Hepatocyte (in vitro differentiated cells): ENCODE measurements around the gene C6orf89. TPM values are rescaled to one million over a fixed set of nuclear protein-coding genes. Genes with fewer than 3 reads are reported as not detected.

Experiments
- DNase-seq: peaks from one replicate; pipeline ENCODE4 v3.0.0-alpha.2; 2016; ENCODE audit warnings: low spot score
- H2AFZ ChIP-seq: fragments of 200-600 bp; sonication (generic); 2 replicates; pipeline ENCODE4 v1.6.0; 2016; ENCODE audit warnings: antibody characterized with exemption, mild to moderate bottlenecking
- H3K27ac ChIP-seq: fragments of 200-600 bp; sonication (generic); 2 replicates; pipeline ENCODE4 v1.5.1; 2016; ENCODE audit warnings: mild to moderate bottlenecking
- H3K27me3 ChIP-seq: fragments of 200-600 bp; sonication (generic); 2 replicates; pipeline ENCODE4 v1.6.1; 2016
- H3K36me3 ChIP-seq: fragments of 200-600 bp; sonication (generic); replicated peaks from 2 replicates; pipeline ENCODE4 v1.5.1; 2016; ENCODE audit warnings: low read depth; ENCODE audit not compliant: insufficient read depth
- H3K4me1 ChIP-seq: fragments of 200-600 bp; sonication (generic); 2 replicates; pipeline ENCODE4 v1.5.1; 2016; ENCODE audit warnings: mild to moderate bottlenecking, moderate library complexity; ENCODE audit not compliant: insufficient read depth
- H3K4me2 ChIP-seq: fragments of 200-600 bp; sonication (generic); 2 replicates; pipeline ENCODE4 v1.6.0; 2016
- H3K4me3 ChIP-seq: fragments of 200-600 bp; sonication (generic); 2 replicates; pipeline ENCODE4 v1.5.1; 2016; ENCODE audit warnings: mild to moderate bottlenecking
- H3K79me2 ChIP-seq: fragments of 200-600 bp; sonication (generic); 2 replicates; pipeline ENCODE4 v1.6.0; 2017; ENCODE audit warnings: mild to moderate bottlenecking
- H3K9me2 ChIP-seq: fragments of 200-600 bp; sonication (generic); replicated peaks from 2 replicates; pipeline ENCODE4 v1.6.0; 2017; ENCODE audit warnings: mild to moderate bottlenecking; ENCODE audit not compliant: insufficient read depth
- H3K9me3 ChIP-seq: fragments of 200-600 bp; sonication (generic); 2 replicates; pipeline ENCODE4 v1.5.1; 2016; ENCODE audit warnings: low read depth, mild to moderate bottlenecking
- H4K20me1 ChIP-seq: fragments of 200-600 bp; sonication (generic); 2 replicates; pipeline ENCODE4 v1.6.0; 2016; ENCODE audit warnings: mild to moderate bottlenecking; ENCODE audit not compliant: insufficient read depth, poor library complexity, severe bottlenecking
- CTCF ChIP-seq: fragments of 200-600 bp; sonication (generic); IDR thresholded peaks from 2 replicates; pipeline ENCODE4 v1.5.1; 2016; ENCODE audit warnings: antibody characterized with exemption, mild to moderate bottlenecking; ENCODE audit not compliant: poor library complexity
- EZH2 ChIP-seq: fragments of 200-600 bp; sonication (generic); IDR thresholded peaks from 2 replicates; pipeline ENCODE4 v1.6.1; 2016; ENCODE audit warnings: antibody characterized with exemption, mild to moderate bottlenecking, borderline replicate concordance
- EZH2phosphoT487 ChIP-seq: fragments of 200-600 bp; sonication (generic); IDR thresholded peaks from one replicate; pipeline ENCODE4 v1.6.1; 2018; ENCODE audit warnings: antibody characterized with exemption, mild to moderate bottlenecking, low read depth, moderate library complexity; ENCODE audit not compliant: unreplicated experiment, severe bottlenecking
- WGBS: methylation state at CpG from one replicate; pipeline ENCODE4 v1.1.6; 2016; ENCODE audit warnings: low lambda C conversion rate; ENCODE audit errors: missing lambda C conversion rate; 5-methylcytosine and 5-hydroxymethylcytosine counted together
- polyA plus RNA-seq: library from polyadenylated mRNA; unstranded; fragments of >200 nt; fragmentation: Nextera tagmentation; extraction: Ambion mirVana; gene quantifications from 2 replicates; pipeline ENCODE4 v1.2.1, GENCODE V29; 2016
- total RNA-seq: library from RNA; depleted of rRNA; stranded (reverse); fragments of >200 nt; gene quantifications from 2 replicates; pipeline ENCODE4 v1.2.3, GENCODE V29; 2014

C6orf89 gene
- total and polyA plus RNA-seq, 2 experiments from 2014 or later, result 39.6 to 45.2 TPM

- Histone ChIP-seq H3K4me1 (peaks cover 45% of the 10 kb centered on the region), H2AFZ (no peak overlapping the region), H3K36me3 (no peaks in the 10 kb centered on the region), H3K9me3 (no peaks in the 10 kb centered on the region), H3K4me3 (no peak overlapping the region), H3K79me2 (no peaks in the 10 kb centered on the region), H4K20me1 (no peaks in the 10 kb centered on the region), H3K4me2 (no peak overlapping the region), H3K27me3 (no peaks in the 10 kb centered on the region), H3K27ac (peak overlapping the region; percentile 93), H3K9me2 (no peaks in the 10 kb centered on the region)
- no peak for DNase-seq
- no peak for TF ChIP-seq CTCF
- no peak for TF ChIP-seq EZH2
- no peak for TF ChIP-seq EZH2phosphoT487
- WGBS, result 95% methylated on average over 4 of the region's 4 CpGs
Measured at GRCh38 chr6:36915599-36915998, 29.8 kb downstream of the C6orf89 start.

DNA sequence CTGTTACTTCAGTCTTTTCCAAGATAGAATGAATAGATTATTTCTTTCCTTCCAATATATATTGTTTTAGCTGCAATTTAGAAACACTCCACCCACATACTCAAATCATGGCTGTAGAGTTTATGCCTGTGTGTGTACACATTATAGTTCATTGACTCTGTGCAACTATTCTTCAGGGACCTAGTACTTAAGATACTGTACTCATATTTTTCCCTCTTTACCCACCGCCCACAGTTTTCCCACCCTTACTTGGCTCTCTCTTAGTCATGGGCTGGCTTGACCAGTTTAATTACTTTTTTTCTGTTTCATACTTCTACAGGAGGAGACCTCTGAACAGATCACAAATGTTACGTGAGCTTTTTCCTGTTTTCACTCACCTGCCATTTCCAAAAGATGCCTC lies 30.4 kb downstream of the C6orf89 start:
- no peak for TF ChIP-seq CTCF
- no peak for TF ChIP-seq EZH2phosphoT487
- Histone ChIP-seq H3K9me3 (no peaks in the 10 kb centered on the region), H3K36me3 (no peaks in the 10 kb centered on the region), H4K20me1 (no peaks in the 10 kb centered on the region), H3K4me1 (peaks cover 45% of the 10 kb centered on the region), H3K4me3 (no peak overlapping the region), H3K27me3 (no peaks in the 10 kb centered on the region), H3K27ac (peak overlapping the region; percentile 93), H3K79me2 (no peaks in the 10 kb centered on the region), H3K9me2 (no peaks in the 10 kb centered on the region), H2AFZ (no peak overlapping the region), H3K4me2 (no peak overlapping the region)
- DNase-seq, result no peak
- 89% methylated on average over 2 of the region's 2 CpGs for WGBS

- H3K9me3 ChIP-seq, result no peaks in the 10 kb centered on the region
- no peak overlapping the region for H3K4me3 ChIP-seq
- H3K4me2 ChIP-seq, result peak overlapping the region; percentile 0
- H3K9me2 ChIP-seq, result no peaks in the 10 kb centered on the region
- no peaks in the 10 kb centered on the region for H3K79me2 ChIP-seq
- H3K27ac ChIP-seq, result peak overlapping the region; percentile 93
- no peaks in the 10 kb centered on the region for H3K27me3 ChIP-seq
- no peak overlapping the region for H2AFZ ChIP-seq
- 65% methylated on average over 10 of the region's 10 CpGs for WGBS
- H3K36me3 ChIP-seq, result no peaks in the 10 kb centered on the region
- no peaks in the 10 kb centered on the region for H4K20me1 ChIP-seq
- TF ChIP-seq CTCF (no peak), EZH2phosphoT487 (no peak), EZH2 (no peak)
- peaks cover 45% of the 10 kb centered on the region for H3K4me1 ChIP-seq
- DNase-seq, result peak; percentile 25
Measured at GRCh38 chr6:36917541-36918193, 31.9 kb downstream of the C6orf89 start.
